ENCODE results near the gene EHD4.

The EHD4 gene

DNA sequence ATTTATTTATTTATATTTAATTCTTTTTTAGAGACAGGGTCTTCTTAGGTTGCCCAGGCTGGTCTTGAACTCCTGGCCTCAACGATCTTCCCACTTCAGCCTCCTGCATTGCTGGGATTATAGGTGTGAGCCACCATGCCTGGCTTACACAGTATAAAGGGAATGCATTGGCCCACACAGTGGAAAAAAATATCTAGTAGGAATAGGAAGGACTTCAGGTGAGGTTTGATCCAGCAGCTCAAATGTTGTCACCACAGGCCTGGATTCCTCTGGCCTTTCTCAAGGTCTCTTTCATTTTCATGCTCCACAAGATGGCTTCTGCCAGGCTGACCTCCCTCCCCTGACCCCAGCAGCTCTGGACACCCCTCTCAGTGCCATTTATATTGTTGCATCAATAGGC, 76.4 kb downstream of the EHD4 start:
- no peak for DNase-seq (ENCODE audit: low read depth in 3 of 3)

DNA sequence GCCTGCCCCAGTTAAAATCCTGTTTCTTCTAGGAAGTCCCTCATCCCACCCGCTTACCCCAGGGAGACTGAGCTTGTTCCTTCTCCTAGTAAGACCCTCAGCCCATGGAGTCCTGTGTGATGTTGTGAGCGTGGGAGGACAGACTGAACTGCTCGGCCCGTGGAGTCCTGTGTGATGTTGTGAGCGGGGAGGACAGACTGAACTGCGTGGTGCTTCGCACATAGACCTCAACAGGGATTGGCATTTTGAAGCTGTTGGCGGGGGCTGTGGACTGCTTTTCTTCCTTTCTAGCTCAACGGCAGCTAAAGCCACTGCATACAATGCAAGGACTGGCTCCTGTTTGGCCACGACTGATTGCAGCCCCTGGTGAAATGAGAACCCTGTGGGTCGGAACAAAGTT, 76.9 kb downstream of the EHD4 start:
- no peak for DNase-seq (ENCODE audit: low read depth in 3 of 3)

DNA sequence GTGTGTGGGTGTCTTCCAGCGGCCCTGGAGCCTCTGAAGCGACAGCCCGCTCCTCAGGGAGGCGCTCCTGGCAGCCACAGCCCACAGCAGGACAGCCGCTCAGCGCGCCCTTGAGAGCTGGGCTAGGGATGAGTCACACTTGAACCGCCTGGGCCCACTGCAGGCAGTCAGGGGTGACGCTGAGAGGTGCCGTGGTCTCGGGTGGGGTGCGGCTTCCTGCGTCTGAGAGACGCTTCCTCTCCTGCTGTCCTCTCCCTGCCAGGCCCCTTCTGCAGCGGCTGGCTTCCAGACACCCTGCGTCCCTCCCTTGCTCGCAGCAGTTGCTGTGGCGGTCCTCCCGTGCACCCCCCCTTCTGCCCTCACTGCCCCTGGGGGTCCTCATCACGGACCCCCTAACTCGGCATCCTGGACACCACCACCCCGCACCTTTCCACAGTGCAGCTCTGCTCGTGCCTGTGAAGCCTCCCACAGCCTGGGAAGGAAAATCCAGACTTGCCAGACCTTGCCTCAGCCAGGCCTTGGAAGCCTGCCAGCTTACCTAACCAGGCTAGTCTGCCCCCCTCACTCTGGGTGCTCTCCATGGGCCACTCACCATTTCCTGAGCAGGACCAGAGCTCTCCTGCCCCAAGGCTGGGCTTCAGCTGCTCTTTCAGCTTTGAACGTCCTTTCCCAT, 77.4 kb downstream of the EHD4 start:
- peak; percentile 42 to 77 (median 61) for DNase-seq (ENCODE audit: low read depth in 3 of 3)

DNA sequence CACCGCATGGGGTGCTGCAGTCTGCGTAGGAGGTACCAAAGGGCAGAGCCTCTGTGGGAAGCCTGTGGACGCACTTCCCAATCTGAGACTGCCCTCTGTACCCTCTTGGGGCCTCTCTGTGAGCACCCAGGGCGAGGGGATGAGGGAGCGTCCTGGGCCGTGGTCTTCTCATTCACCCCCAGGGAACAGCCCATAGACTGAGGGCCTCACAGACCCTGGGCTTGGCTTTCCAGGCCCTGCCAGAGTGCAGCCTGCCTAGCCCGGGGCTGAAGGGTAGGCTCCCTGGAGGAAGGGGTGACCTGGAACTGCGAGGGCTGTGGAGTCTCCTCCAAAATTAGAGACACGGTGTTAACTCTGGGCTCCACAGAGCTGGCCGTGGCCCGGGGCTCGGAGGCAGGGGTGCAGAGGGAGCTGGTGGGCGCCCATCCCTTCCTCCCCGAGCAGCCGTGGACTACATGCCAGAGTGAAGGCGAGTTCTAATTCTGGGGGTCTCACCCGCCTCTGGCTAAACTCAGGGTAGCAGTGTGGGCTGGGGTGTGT, 78.0 kb downstream of the EHD4 start:
- no peak for DNase-seq (ENCODE audit: low read depth in 3 of 3)

DNA sequence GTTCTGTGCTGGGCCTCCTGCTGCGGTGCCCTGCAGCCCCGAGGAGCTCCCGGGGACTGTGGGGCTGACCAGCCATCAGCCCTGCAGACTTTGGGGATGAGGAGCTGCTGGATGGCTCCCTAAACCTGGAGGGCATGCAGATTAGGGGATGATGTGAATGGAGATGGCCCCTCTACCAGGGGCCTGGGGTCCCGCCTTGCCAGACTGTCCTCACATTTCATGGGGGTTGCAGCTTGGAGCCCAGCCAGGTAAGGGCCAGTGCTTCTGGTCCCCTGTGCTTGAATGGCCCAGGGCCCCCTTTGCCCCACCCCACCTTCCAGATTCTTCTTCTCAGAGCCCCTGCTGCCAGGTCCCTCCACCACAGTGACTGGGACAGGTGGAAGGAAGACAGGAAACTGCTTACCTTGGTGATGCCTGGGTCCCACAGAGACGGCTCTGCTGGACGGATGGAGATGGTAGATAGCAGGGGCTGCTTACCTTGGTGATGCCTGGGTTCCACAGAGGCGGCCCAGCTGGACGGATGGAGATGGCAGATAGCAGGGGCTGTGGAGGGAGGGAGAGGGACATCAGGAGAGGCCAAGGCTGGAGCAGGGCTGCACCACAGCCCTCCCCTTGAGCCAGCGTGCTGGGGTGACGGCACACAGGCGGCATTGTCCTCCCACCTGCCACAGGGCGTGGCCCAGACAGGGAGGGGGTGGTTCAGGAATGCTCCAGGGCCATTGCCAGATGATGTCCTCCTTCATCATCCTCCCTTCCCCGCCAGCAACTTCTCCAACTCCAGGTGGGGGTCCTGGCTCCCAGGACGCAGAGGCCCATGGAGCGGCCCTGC, 78.7 kb downstream of the EHD4 start, which contains the start of gene SPTBN5:
TSS of gene SPTBN5 (minus strand) at position 632 of the 829 bp plus-strand sequence. CDS start at position 76, 556 bp downstream.
- DNase-seq (ENCODE audit: low read depth in 3 of 3) = no peak

DNA sequence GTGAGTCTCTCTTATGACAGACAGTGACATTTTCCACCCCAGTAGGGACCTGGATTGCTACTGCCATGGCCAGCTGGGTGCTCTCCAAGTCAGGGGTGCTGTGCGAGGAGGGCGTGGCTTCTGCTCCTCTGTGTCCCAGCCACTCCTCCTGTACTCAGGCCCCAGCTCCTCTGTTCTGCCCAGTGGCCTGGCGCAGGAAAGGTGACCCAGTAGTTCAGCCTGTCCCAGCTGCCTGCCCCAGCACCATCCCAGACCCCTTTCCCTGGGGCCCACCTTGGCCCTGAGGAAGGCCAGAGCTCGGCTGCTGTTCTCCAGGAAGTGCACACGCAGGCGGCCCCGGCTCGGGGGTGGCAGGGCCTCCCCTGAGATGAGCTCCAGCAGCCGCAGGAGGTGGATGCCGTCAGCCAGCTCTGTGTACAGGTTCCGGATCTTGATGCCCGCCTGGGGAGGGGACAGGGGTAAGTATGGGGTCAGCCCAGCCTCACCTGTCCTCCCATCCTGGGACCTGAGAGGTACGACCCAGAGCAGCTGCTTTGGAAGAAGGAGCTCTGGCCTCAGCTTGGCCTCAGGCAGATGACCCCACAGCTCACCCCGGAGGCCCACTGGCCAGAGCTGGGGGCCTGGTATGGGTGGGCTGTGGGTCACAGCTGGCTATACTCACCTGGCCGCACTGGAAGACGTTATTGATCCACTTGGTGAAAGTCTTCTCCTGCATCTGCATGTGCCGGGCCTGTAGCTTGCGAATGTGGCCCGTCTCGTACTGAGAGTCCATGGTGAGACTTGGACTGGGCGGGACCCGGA, 79.5 kb downstream of the EHD4 start:
- no peak for DNase-seq (ENCODE audit: low read depth in 3 of 3)

DNA sequence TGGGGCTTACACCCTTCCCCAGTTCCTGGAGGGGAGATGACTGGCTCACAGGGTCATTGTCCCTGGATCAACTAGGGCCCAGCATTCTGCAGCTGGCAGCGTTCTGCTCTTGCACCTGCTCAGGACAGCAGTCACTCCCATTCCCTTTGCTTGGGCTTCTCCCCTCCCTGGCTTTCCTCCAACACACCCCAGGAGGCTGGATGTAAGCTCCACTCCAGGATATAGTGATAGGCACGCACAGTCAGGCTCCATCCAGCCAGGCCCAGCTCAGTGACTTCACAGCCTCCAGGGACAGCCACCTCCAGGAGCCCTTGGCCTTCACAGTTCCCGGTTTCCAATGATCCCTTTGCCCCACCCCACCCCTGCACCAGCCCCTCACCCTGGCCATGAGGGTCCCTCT, 80.4 kb downstream of the EHD4 start:
- no peak for DNase-seq (ENCODE audit: low read depth in 3 of 3)

DNA sequence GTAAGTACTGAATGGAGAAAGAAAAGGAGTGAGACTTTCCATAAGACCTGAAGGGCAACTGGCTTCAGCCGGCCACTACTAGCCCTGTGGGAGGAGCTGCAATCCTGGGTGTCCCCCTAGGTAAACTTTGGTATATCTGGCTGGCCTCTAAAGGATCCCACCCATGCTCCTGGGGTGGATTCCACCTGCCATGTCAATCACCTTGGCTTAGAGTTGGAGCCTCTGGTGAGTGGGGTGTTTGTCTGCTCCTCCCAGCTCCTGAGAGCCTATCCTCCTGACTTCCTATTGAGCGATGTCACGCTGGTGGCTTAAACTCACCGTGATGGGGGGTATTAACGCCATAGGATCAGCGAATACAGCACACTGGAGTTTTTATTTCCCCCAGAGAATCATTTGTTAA, 81.1 kb downstream of the EHD4 start:
- no peak for DNase-seq (ENCODE audit: low read depth in 3 of 3)

DNA sequence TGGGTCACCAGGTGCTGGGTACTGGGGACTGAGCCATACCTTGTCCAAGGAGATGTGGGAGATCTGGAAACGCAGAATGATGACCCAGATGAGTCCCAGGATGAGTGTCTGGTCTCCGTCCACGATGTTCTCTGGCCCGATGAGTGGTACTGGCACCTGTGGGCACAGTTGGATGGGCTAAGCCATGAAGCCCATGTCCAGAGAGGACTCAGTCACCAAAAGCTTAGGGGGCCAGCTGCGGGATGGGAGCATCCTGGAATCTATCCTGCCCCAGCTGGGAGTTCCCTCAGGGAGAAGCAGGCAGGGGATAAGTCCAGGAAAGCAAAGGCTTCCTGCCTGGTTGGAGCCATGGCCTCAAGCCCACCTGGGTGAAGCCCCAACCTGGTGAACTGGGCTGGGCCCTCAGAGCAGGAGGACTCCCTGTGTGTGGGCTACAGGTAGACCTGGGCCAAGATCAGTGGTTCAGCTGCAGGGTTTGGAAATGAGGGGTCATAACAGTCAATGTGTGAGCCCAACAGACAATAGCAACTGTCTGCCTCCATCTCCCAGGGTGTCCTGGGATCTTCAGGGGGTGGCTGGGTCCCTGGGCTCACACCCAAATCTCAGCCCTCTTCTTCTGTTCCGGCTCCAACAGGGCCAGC, 82.2 kb downstream of the EHD4 start:
- no peak for DNase-seq (ENCODE audit: low read depth in 3 of 3)

DNA sequence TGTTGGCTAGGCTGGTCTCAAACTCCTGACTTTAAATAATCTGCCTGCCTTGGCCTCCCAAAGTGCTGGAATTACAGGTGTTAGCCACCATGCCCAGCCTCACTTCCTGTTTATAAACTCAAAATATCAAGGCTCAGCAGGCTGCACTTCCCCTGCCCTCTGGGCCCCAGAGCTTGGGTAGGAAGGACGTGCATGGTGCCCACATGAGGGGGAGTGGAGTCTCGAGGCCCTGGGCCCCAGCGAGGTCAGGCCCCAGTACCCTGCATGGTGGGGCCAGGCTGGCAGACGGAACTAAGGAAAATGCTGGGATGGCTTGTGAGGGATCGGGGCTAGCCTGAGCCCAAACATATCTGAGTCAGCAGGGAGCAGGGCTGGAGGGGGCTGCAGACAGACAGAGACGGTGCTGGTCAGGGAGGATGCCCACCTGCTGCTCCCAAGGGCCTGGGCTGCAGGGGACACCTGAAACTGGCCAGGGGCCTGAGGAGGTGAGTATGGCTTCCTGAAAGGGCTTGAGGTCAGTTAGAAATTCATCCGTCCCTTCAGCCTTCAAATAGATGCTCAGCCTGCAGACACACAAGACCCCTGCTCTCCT, 83.6 kb downstream of the EHD4 start:
- no peak for DNase-seq (ENCODE audit: low read depth in 3 of 3)

DNA sequence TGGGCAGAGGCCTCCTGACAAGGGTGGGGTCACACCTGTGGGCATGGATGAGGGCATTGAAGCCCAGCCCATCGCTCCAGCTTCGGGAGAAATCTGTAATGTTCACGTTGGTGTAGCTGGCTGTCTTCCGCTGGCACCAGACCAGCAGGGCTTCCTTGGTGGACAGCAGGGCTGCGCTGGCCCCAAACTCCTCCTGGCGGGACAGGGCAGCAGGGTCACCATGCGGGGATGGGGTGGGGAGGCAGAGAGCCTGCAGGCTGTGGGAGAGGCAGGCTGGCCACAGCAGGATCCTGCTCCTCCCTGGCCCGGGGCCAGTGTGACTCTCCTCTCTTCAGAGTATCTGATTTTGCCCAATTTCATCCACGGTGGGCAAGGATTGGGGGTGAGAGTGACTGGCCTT, 84.5 kb downstream of the EHD4 start:
- DNase-seq (ENCODE audit: low read depth in 3 of 3) = no peak

DNA sequence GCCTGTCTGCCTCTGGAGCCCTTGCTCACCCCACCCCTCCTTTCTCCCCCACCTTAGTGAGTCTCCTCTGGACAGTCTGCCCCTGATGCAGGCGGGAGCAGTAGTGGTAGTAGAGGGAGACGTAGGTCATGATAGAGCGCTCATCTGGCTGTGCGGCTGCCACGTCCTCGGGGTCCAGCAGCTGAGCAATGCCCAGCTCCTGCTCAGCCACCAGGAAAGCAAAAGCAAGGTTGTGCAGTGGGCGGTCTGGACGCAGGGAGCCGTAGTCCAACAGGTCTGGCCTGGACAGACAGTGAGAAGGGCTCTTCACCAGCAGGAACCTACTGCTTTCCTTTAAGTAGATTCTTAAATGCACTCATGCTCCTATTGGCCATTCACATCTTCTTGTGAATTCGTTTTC, 85.2 kb downstream of the EHD4 start:
- DNase-seq (ENCODE audit: low read depth in 3 of 3) = no peak

DNA sequence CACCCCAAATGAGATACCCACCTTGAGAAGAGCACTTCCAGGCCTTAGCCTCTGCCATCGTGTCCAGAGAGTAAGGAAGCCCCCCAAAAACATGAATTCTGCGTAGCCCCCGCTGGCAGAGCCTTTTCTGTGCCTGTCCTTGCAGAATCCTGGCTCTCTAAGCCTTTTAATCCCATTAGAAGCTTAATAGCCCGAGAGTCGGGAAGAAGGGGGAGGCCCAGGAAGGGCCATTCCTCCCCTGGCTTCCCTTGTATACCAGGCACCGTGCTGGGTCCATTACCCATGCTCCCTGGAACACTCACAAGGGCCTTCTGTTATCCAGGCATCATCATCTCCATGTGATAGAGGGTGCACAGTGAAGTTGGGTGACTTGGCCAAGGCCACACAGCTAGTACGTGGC, 85.6 kb downstream of the EHD4 start:
- DNase-seq (ENCODE audit: low read depth in 3 of 3) = no peak

DNA sequence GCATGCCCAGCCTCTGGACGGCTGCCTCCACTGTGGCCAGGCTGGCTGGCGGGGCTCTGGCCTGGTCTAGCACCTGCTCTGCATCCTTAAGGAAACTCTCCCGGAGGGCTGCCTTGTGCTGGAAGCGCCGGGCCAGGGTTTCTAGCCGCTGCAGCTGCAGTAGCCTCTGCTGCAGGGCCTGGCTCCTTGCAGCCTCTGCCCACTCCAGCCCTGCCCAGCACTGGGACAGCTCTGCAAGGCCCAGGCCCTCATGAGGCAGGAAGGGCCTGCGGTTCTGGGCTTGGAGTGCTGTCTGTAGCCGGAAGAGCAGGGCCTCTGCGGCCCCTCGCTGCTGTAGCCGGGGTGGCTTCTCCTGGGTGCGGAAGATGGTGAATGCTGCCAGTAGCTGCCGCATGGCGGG, 86.5 kb downstream of the EHD4 start:
- DNase-seq (ENCODE audit: low read depth in 3 of 3) = no peak

DNA sequence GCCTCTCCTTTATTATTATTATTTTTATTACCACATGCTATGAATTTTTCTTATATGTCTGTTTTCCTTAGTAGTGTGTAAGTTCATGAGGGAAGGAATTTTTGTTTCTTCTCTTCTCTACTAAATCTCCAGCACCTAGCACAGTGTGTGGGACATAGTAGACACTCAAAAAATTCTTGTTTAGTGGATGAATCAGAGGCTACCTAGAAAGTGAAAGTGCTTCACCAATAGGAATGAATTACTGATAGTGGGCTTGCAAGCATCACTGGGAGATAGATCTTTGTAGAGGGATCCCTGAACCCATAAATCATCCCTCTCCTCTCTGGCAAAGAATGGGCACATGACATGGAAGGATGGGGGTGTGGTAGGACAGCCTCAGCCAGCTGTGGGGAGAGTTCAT, 87.0 kb downstream of the EHD4 start:
- DNase-seq (ENCODE audit: low read depth in 3 of 3) = no peak

DNA sequence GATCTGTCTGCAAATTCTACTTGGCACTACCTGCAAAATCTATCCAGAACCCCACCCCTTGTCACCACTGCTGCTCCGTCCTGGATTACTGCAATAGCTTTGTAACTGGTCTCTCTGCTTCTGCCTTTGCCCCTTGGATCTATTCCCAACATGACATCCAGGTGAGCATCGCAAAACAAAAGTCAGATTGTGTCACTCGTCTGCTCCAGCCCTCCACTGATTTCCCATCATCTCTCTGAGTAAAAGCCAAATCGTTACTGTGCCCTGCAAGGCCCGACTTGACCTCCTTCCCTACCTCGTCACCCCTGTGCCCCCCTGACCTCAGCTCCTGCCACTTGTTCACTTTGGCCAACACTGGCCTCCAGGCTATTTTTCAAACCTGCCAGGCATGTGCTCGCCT, 87.9 kb downstream of the EHD4 start:
- no peak for DNase-seq (ENCODE audit: low read depth in 3 of 3)

DNA sequence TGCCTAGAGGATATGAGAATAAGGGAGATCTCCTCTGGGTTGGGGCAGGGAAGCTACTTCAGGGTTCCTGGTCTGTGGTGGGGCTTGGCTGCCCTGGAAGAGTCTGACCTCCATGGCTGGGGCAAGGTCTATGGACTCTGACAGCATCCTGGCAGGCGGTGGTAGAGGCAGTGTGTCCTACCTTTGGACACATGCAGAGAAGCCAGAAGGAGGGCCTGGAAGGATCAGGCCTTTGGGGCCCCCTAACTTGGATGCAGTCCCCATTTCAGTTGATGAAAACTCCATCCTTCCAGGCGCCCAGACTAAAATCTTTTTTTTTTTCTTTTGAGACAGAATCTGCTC, 88.9 kb downstream of the EHD4 start:
- no peak for DNase-seq (ENCODE audit: low read depth in 3 of 3)

DNA sequence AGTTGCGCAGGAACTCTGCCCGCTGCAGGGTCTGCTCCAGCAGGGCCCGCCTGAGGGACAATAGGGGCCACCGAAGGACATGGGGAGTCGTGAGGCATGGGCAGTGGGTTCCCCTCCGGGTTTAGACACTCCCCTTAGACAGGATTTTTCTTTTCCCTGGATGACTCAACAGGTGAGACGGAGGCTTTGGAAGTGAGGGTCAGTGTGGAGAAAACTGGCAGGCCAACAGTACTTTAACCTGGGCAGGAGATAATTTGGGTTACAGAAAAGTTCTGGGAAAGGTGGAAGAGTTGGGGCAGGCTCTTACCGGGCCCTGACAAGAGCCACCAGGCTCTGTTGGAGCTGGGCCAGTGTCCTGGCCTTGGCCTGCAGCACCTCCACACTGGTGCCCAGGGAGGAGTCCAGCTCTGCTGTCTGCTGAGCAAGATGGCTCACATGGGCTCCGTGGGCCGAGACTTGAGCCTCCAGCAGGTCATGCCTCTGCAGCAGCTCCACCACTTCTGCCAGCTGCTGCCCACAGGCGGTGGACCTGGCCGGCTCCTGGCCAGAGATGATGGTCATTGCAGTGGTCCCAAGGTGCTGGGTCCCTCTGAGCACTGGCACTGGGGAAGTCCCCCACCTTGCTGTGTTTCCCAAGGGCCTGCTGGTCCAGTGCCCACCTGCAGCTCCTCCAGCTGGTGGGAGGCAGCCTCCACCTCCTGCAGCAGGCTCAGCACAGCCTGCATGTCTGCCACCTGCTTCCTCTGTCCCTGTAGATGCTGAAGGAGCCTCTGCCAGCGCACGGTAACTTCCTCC, 89.5 kb downstream of the EHD4 start:
- DNase-seq (ENCODE audit: low read depth in 3 of 3) = no peak

DNA sequence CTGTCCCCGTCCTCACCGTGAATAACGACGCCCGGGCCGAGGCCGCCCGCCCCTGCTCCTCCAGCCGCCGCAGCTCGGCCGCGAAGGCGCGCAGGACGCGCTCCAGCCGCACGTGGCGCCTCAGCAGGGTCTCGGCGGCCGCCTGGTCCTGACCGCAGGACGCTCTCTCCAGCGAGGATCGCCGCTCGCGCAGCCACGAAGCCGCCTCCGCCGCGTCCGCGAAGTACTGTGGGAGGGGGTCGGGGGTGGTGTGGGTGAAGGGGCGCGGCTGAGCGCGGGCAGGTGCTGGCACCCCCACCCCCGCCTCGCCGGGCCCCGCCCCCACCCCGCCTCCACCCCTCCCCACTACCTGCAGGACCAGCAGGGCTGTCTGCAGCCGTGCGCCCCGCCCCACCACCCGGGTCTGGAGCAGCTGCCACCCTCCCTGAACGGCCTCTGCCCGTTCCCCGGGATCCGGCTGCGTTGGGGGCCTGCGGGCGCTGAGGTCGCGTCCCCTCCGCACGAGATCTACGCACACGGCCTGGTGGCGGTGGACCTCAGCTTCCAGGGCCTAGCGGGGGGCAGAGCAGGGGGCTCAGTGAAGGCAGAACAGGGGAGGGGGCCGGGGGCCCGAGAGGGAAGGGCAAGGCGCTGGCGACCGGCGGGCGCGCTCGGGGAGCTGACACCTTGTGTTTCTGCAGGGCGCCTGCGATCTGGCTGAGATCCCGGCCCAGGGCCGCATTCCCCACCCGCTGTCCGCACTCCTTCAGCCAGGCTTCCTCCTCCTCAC, 90.3 kb downstream of the EHD4 start:
- no peak for DNase-seq (ENCODE audit: low read depth in 3 of 3)

DNA sequence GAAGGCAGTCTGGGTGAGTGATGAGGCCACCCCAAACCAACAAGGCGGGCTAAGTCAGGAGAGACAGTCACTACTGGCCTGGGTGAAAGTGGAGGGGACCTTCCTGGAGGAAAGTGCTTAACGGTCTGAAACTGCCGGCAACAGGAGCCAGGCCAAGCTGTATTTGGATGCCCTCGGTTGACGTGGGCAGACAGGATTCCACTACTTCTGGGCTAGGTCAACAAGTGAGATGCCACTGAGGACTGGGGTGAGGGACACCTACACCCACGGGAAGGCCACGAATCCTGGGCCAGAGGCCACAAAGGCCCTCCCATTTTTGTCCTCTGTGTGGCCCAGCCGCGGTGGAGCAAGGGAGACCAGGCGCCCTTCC, 90.8 kb downstream of the EHD4 start:
- DNase-seq (ENCODE audit: low read depth in 3 of 3) = no peak
